ENCODE measurements around the gene SP110. TPM values are rescaled to one million over a fixed set of nuclear protein-coding genes. Genes with fewer than 3 reads are reported as not detected.
"Not testable (repeated sequence)": the region's sequence is repeated elsewhere in the genome, so short reads cannot be mapped to it uniquely, and the experiment has no call there.

Gene SP110
- total and polyA plus RNA-seq, 9 of the 15 experiments (the other 6 are each of a cell fraction or from before 2014, with no cell fraction given) = 3.6 to 11.0 (median 7.1) TPM

- TF ChIP-seq ZBTB43 (CRISPR knock-in tag; IDR thresholded peaks at IDR 0.05) = no peak
Measured at GRCh38 chr2:230266638-230267037, 46.9 kb upstream of the SP110 start (continued).

GRCh38 chr2:230264945-230265344 lies 45.2 kb upstream of the SP110 start:
- H3K79me2 ChIP-seq (ENCODE audit: control insufficient read depth, insufficient read depth, low read length); H3K4me3 ChIP-seq; H4K20me1 ChIP-seq (replicated peaks; ENCODE audit: control insufficient read depth, insufficient read depth, low read length); H3K4me1 ChIP-seq (replicated peaks in 1 of 2; ENCODE audit: control insufficient read depth in 2 of 2, insufficient read depth in 2 of 2, low read length in 2 of 2); FAIRE-seq; CTCF ChIA-PET (ENCODE audit: low intra/inter-chr PET ratio); in situ Hi-C loops (cut with MboI); BruUV-seq (replicated peaks); H3K9me1 ChIP-seq (ENCODE audit: control insufficient read depth, insufficient read depth, low read length); H3K27ac ChIP-seq (ENCODE audit: extremely low read depth, low read depth, low read length); H3K4me2 ChIP-seq (ENCODE audit: insufficient read depth, low read length); H3K9ac ChIP-seq (ENCODE audit: insufficient read depth in 1 of 2, low read depth in 2 of 2, low read length in 2 of 2); H3K36me3 ChIP-seq (ENCODE audit: control insufficient read depth, insufficient read depth, low read length); intact Hi-C loops (cut with micrococcal nuclease); POLR2A ChIA-PET; H2AFZ ChIP-seq (ENCODE audit: low read depth, low read length); H3K9me3 ChIP-seq (replicated peaks; ENCODE audit: control insufficient read depth, insufficient read depth, low read depth, low read length); ATAC-seq; H3K27me3 ChIP-seq (ENCODE audit: control insufficient read depth in 2 of 2, insufficient read depth in 2 of 2, low read length in 2 of 2): not testable (repeated sequence)
- 17% methylated on average over 1 of the region's 4 CpGs for WGBS (ENCODE audit: insufficient coverage, low coverage, missing lambda C conversion rate)
- peak in 1 of 4 experiments; percentile 1 for DNase-seq (ENCODE audit: extremely low read depth in 1 of 4, low spot score in 3 of 4)
- TF ChIP-seq NFIC (IDR thresholded peaks at IDR 0.05) = peak; percentile 48; the same call in 1 of the 2 replicates

GRCh38 chr2:230262246-230262645 lies 42.5 kb upstream of the SP110 start:
- Histone ChIP-seq H3K9me1 (ENCODE audit: control insufficient read depth, insufficient read depth, low read length) (no peaks in the 10 kb centered on the region), H3K4me1 (replicated peaks in 1 of 2; ENCODE audit: control insufficient read depth in 2 of 2, insufficient read depth in 2 of 2, low read length in 2 of 2) (no peaks in the 10 kb centered on the region; a peak in 1 of 5 replicates), H3K9me3 (replicated peaks; ENCODE audit: control insufficient read depth, insufficient read depth, low read depth, low read length) (no peaks in the 10 kb centered on the region), H3K36me3 (ENCODE audit: control insufficient read depth, insufficient read depth, low read length) (no peaks in the 10 kb centered on the region), H3K27ac (ENCODE audit: extremely low read depth, low read depth, low read length) (no peak overlapping the region), H4K20me1 (replicated peaks; ENCODE audit: control insufficient read depth, insufficient read depth, low read length) (no peaks in the 10 kb centered on the region), H3K79me2 (ENCODE audit: control insufficient read depth, insufficient read depth, low read length) (no peaks in the 10 kb centered on the region), H3K4me3 (no peak overlapping the region), H3K27me3 (ENCODE audit: control insufficient read depth in 2 of 2, insufficient read depth in 2 of 2, low read length in 2 of 2) (no peaks in the 10 kb centered on the region), H3K9ac (ENCODE audit: insufficient read depth in 1 of 2, low read depth in 2 of 2, low read length in 2 of 2) (no peak overlapping the region), H2AFZ (ENCODE audit: low read depth, low read length) (no peak overlapping the region), H3K4me2 (ENCODE audit: insufficient read depth, low read length) (no peak overlapping the region)
- DNase-seq (ENCODE audit: extremely low read depth in 1 of 4, low spot score in 3 of 4) = no peak
- no peak for FAIRE-seq
- 0% methylated on average over 5 of the region's 5 CpGs for WGBS (ENCODE audit: insufficient coverage, low coverage, missing lambda C conversion rate)
- TF ChIP-seq ZNF445 (CRISPR knock-in tag; IDR thresholded peaks at IDR 0.05; ENCODE audit: low read depth) = no peak
- no peak for TF ChIP-seq NCOA1 (IDR thresholded peaks at IDR 0.05; ENCODE audit: low read depth)
- TF ChIP-seq EP400 (IDR thresholded peaks at IDR 0.05) = no peak
- TF ChIP-seq MBD1 (CRISPR knock-in tag; IDR thresholded peaks at IDR 0.05) = no peak
- no peak for TF ChIP-seq ZNF24 (IDR thresholded peaks at IDR 0.05)
- intact Hi-C loops (cut with micrococcal nuclease) = no loop called here
- in situ Hi-C loops (cut with MboI) = no loop called here
- ChIA-PET POLR2A (no interaction called here), CTCF (ENCODE audit: low intra/inter-chr PET ratio) (no interaction called here)
- no TSS peak for BruUV-seq (replicated peaks)
- ATAC-seq = no peak

Measured in K562 (cell line).